ENCODE results near the gene ATXN1. TPM values are rescaled to one million over a fixed set of nuclear protein-coding genes. Genes with fewer than 3 reads are reported as not detected.
"Not testable (repeated sequence)": the region's sequence is repeated elsewhere in the genome, so short reads cannot be mapped to it uniquely, and the experiment has no call there.

ATXN1 gene
- total RNA-seq, 1 donor from 2014 or later, result 33.7 TPM

- peaks cover 7% of the 10 kb centered on the region for H3K36me3 Mint-ChIP-seq
- H3K27ac Mint-ChIP-seq, result no peak overlapping the region
- no peaks in the 10 kb centered on the region for H3K27me3 Mint-ChIP-seq
- H3K9me3 Mint-ChIP-seq, result no peaks in the 10 kb centered on the region
- peaks cover 3% of the 10 kb centered on the region for H3K4me1 Mint-ChIP-seq (ENCODE audit: unreplicated experiment)
- H3K4me3 Mint-ChIP-seq, result no peak overlapping the region
- DNase-seq (ENCODE audit: extremely low spot score, unreplicated experiment), result no peak
- TF ChIP-seq, protein P1, sequence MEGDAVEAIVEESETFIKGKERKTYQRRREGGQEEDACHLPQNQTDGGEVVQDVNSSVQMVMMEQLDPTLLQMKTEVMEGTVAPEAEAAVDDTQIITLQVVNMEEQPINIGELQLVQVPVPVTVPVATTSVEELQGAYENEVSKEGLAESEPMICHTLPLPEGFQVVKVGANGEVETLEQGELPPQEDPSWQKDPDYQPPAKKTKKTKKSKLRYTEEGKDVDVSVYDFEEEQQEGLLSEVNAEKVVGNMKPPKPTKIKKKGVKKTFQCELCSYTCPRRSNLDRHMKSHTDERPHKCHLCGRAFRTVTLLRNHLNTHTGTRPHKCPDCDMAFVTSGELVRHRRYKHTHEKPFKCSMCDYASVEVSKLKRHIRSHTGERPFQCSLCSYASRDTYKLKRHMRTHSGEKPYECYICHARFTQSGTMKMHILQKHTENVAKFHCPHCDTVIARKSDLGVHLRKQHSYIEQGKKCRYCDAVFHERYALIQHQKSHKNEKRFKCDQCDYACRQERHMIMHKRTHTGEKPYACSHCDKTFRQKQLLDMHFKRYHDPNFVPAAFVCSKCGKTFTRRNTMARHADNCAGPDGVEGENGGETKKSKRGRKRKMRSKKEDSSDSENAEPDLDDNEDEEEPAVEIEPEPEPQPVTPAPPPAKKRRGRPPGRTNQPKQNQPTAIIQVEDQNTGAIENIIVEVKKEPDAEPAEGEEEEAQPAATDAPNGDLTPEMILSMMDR (conservative IDR thresholded peaks at IDR 0.05), result no peak
Observed at GRCh38 chr6:16389642-16390041, 371.6 kb downstream of the ATXN1 start.

DNA sequence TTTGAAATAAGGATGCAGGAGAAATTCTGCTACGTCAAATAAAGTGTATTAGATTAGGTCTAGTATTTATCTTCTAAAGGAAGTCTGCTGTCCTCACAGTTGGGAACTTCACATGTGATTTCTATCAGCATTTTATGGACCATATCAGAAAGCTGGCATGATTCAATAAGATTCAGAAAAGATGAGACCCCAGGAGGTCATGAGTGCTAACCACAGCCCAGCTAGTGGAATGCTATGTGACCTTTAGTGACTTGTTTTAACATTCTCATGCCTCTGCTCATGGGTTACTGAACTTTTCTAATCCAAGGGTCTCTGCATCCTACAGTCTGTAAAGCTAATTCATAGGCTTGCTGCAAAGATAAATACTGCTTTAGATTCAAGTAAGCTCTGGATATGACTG is 372.8 kb downstream of the ATXN1 start:
- peaks cover 3% of the 10 kb centered on the region for H3K4me1 Mint-ChIP-seq (ENCODE audit: unreplicated experiment)
- H3K36me3 Mint-ChIP-seq, result peaks cover 7% of the 10 kb centered on the region
- H3K27me3 Mint-ChIP-seq, result no peaks in the 10 kb centered on the region
- H3K4me3 Mint-ChIP-seq, result no peak overlapping the region
- TF ChIP-seq, protein P1 (conservative IDR thresholded peaks at IDR 0.05), result no peak
- H3K9me3 Mint-ChIP-seq, result no peaks in the 10 kb centered on the region
- H3K27ac Mint-ChIP-seq, result no peak overlapping the region
- DNase-seq (ENCODE audit: extremely low spot score, unreplicated experiment), result no peak

DNA sequence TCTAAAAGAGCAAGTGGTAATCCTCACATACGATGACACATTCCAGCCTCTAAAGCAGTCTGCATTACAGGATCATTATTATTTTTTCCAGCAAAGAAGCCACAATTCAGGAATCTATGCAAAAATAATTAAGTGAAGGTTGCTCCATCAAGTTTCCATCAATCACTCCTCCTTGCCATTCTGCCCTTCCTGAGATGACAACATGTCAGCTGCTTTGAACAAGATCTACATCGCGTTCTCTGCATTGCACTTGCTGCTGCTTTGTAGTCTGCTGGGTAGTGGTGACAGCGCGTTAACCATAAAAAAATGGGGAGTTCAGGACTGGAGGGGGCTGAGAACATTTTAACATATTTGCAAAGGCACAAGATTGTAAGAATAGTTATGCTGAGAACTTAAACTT is 375.2 kb downstream of the ATXN1 start:
- Mint-ChIP-seq H3K9me3 (no peaks in the 10 kb centered on the region), H3K4me1 (ENCODE audit: unreplicated experiment) (peaks cover 3% of the 10 kb centered on the region), H3K36me3 (peaks cover 7% of the 10 kb centered on the region), H3K4me3 (no peak overlapping the region), H3K27me3 (no peaks in the 10 kb centered on the region), H3K27ac (no peak overlapping the region)
- DNase-seq (ENCODE audit: extremely low spot score, unreplicated experiment), result no peak
- TF ChIP-seq, protein P1 (conservative IDR thresholded peaks at IDR 0.05), result no peak

- Mint-ChIP-seq H3K4me1 (ENCODE audit: unreplicated experiment) (peaks cover 3% of the 10 kb centered on the region), H3K9me3 (no peaks in the 10 kb centered on the region), H3K27me3 (no peaks in the 10 kb centered on the region), H3K4me3 (no peak overlapping the region), H3K36me3 (peaks cover 7% of the 10 kb centered on the region), H3K27ac (no peak overlapping the region)
- DNase-seq (ENCODE audit: extremely low spot score, unreplicated experiment), result no peak
- TF ChIP-seq, protein P1 (conservative IDR thresholded peaks at IDR 0.05), result no peak
Observed at GRCh38 chr6:16383607-16384206, 377.6 kb downstream of the ATXN1 start.

DNA sequence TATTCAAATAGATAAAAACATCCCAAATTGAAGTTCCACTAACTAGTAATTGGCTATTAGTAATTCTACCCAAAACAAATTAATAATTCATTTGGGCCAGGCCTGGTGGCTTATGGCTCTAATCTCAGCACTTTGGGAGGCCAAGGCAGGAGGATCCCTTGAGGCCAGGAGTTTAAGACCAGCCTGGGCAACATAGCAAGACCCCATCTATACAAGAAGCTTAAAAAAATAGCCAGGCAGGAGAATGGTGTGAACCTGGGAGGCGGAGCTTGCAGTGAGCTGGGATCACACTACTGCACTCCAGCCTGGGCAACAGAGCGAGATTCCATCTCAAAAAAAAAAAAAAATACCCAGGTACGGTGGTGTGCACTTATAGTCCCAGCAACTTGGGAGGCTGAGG is 379.3 kb downstream of the ATXN1 start:
- not testable (repeated sequence) for H3K27me3 Mint-ChIP-seq; H3K27ac Mint-ChIP-seq; H3K4me3 Mint-ChIP-seq; DNase-seq (ENCODE audit: extremely low spot score, unreplicated experiment); H3K4me1 Mint-ChIP-seq (ENCODE audit: unreplicated experiment); H3K9me3 Mint-ChIP-seq; H3K36me3 Mint-ChIP-seq

DNA sequence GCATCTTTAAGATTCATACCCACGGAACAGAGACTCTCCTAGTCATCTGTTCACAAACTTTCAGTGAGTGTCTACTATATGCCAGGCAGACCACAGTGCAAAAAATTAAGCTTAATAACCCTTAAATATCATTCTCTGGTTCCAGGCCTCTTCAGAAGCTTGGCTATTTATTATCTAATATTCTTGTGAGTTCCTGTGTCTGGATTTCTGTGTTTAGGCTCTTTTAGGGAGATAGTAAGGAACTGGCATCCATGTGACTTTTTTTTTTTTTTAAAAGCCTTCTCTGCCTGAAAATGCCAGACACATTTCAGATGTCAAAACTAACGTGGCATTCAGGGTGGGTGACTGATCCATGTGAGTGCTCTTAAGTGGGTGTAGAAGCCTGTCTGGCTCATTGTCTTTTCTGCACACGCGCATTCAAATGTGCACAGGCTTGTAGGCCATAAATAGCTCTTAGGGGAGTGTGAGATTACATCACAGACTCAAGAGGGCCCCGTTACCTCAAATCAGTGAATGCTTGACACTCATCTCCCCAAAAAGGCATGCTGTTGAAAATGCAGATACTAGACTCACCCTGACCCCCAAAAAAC is 380.9 kb downstream of the ATXN1 start:
- H3K4me1 Mint-ChIP-seq (ENCODE audit: unreplicated experiment), result peaks cover 17% of the 10 kb centered on the region
- H3K4me3 Mint-ChIP-seq, result no peak overlapping the region
- no peaks in the 10 kb centered on the region for H3K27me3 Mint-ChIP-seq
- H3K36me3 Mint-ChIP-seq, result peaks cover 4% of the 10 kb centered on the region
- TF ChIP-seq, protein P1 (conservative IDR thresholded peaks at IDR 0.05), result no peak
- DNase-seq (ENCODE audit: extremely low spot score, unreplicated experiment), result no peak
- no peaks in the 10 kb centered on the region for H3K9me3 Mint-ChIP-seq
- H3K27ac Mint-ChIP-seq, result no peak overlapping the region

DNA sequence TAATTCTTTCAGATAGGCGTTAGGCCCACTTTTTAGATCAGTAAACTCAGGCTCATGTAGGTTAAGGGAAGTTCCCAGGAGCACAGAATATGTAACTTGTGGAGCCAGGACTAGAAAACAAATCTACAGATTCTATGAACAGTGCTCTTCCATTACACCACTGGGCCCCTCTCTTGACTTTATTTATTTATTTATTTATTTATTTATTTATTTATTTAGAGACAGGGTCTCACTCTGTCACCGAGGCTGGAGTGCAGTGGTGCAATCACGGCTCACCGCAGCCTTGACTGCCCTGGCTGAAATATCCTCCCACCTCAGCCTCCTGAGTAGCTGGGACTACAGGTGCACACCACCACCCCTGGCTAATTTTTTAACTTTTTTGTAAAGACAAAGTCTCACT is 382.9 kb downstream of the ATXN1 start:
- DNase-seq (ENCODE audit: extremely low spot score, unreplicated experiment); H3K27ac Mint-ChIP-seq; H3K27me3 Mint-ChIP-seq; H3K4me3 Mint-ChIP-seq; H3K36me3 Mint-ChIP-seq; H3K9me3 Mint-ChIP-seq: not testable (repeated sequence)
- peaks cover 17% of the 10 kb centered on the region for H3K4me1 Mint-ChIP-seq (ENCODE audit: unreplicated experiment)
